Measurements from ENCODE around the gene SERPINB13.

The SERPINB13 gene

GRCh38 chr18:63586966-63587365 is at the start of gene SERPINB13:
SERPINB13 (plus strand) TSS chr18:63587343; CDS start chr18:63588668, 1,325 bp downstream.
- DNase-seq, result no peak

GRCh38 chr18:63539904-63540510 is 47.1 kb upstream of the SERPINB13 start:
- DNase-seq, result no peak

- DNase-seq, result no peak
These were observed 45.1 kb upstream of the SERPINB13 start, which contains the start of gene SERPINB12 for GRCh38 chr18:63542069-63542468. SERPINB12 (plus strand) TSS chr18:63542369; CDS start chr18:63556160, 13,791 bp downstream.

- no peak for DNase-seq
These were observed 43.1 kb upstream of the SERPINB13 start for GRCh38 chr18:63544017-63544416.

GRCh38 chr18:63545000-63545399 is 42.1 kb upstream of the SERPINB13 start:
- DNase-seq, result no peak

GRCh38 chr18:63550068-63550467 is 37.1 kb upstream of the SERPINB13 start:
- DNase-seq, result no peak

- no peak for DNase-seq
These were observed 35.4 kb upstream of the SERPINB13 start for GRCh38 chr18:63551769-63552168.

GRCh38 chr18:63552581-63552980 is 34.6 kb upstream of the SERPINB13 start:
- no peak for DNase-seq

- peak; percentile 33 for DNase-seq
These were observed 34.1 kb upstream of the SERPINB13 start for GRCh38 chr18:63553081-63553480.

- DNase-seq, result no peak
These were observed 27.3 kb upstream of the SERPINB13 start for GRCh38 chr18:63559567-63560491.

GRCh38 chr18:63562284-63562683 is 24.9 kb upstream of the SERPINB13 start:
- DNase-seq, result no peak

GRCh38 chr18:63564021-63564420 is 23.1 kb upstream of the SERPINB13 start:
- DNase-seq, result no peak

GRCh38 chr18:63564561-63564960 is 22.6 kb upstream of the SERPINB13 start:
- peak; percentile 24 for DNase-seq

GRCh38 chr18:63567276-63567675 is 19.9 kb upstream of the SERPINB13 start:
- DNase-seq, result no peak

GRCh38 chr18:63567825-63568224 is 19.3 kb upstream of the SERPINB13 start:
- DNase-seq, result no peak

- DNase-seq, result no peak
These were observed 16.4 kb upstream of the SERPINB13 start for GRCh38 chr18:63570721-63571120.

GRCh38 chr18:63575681-63576080 is 11.5 kb upstream of the SERPINB13 start:
- DNase-seq, result no peak

- no peak for DNase-seq
These were observed 8.7 kb upstream of the SERPINB13 start for GRCh38 chr18:63578357-63578958.

- no peak for DNase-seq
These were observed 7.5 kb upstream of the SERPINB13 start for GRCh38 chr18:63579616-63580015.

- DNase-seq, result no peak
These were observed 1.2 kb upstream of the SERPINB13 start for GRCh38 chr18:63585988-63586387.

- no peak for DNase-seq
These were observed 712 bp upstream of the SERPINB13 start for GRCh38 chr18:63586431-63586830.

GRCh38 chr18:63588909-63589308 is 1.8 kb downstream of the SERPINB13 start:
- DNase-seq, result no peak

- no peak for DNase-seq
These were observed 3.2 kb downstream of the SERPINB13 start for GRCh38 chr18:63590373-63590772.
